ENCODE data around the gene ALDH3A1. TPM values are rescaled to one million over a fixed set of nuclear protein-coding genes. Genes with fewer than 3 reads are reported as not detected.
A peak's percentile ranks its signal among the peaks of the same experiment; 100 is the strongest.

ALDH3A1 gene
- total and polyA plus RNA-seq, 2 experiments from 2014 or later: 0.17 to 0.21 TPM

DNA sequence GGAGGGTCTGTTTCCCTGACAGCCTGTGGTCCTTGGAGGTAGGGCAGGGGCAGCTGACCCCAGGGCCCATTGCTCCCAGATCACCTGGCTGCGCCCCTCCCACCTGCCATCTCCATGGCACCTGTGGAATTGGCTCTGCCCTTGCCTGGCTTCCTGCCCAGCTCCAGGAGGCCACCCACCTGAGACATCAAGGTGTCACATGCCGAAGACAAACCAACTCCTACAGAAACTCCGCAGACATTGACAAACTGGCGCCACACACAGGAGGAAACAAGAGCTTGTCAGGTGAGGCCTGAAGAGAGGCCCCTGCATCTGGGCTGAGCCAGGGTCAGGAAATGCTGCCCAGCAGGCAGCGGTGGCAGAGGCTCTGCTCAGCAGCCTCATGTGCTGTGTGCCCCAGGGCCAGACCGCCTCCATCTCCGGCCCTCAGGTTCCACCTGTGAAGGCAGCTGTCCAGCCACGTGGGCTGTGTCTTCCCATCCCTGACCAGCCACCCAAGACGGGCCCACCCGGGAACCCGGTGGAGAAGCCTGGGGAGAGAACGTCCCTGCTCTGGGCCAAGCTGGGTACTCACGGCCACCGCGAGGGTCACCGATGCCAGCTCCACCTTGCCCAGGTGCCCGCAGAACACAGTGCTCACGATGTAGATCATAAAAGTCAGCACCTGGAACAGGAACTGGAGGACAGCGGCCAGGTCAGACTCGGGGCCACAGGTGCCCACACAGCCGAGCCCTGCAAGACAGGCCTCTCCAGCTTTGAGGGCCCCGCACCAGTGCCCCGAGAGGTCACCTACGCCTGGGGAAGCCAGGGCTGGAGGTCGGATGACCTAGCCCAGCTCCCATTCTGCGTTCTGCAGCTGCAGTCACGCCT, 33.3 kb downstream of the ALDH3A1 start:
- H3K79me2 ChIP-seq (replicated peaks; ENCODE audit: insufficient read depth): no peaks in the 10 kb centered on the region
- TF ChIP-seq EZH2 (IDR thresholded peaks at IDR 0.05; ENCODE audit: low read depth, unreplicated experiment) (no peak), EZH2phosphoT487 (IDR thresholded peaks at IDR 0.05; ENCODE audit: unreplicated experiment) (no peak), POLR2AphosphoS5 (IDR thresholded peaks at IDR 0.05; ENCODE audit: low read depth) (no peak)
- TF ChIP-seq, protein P1, sequence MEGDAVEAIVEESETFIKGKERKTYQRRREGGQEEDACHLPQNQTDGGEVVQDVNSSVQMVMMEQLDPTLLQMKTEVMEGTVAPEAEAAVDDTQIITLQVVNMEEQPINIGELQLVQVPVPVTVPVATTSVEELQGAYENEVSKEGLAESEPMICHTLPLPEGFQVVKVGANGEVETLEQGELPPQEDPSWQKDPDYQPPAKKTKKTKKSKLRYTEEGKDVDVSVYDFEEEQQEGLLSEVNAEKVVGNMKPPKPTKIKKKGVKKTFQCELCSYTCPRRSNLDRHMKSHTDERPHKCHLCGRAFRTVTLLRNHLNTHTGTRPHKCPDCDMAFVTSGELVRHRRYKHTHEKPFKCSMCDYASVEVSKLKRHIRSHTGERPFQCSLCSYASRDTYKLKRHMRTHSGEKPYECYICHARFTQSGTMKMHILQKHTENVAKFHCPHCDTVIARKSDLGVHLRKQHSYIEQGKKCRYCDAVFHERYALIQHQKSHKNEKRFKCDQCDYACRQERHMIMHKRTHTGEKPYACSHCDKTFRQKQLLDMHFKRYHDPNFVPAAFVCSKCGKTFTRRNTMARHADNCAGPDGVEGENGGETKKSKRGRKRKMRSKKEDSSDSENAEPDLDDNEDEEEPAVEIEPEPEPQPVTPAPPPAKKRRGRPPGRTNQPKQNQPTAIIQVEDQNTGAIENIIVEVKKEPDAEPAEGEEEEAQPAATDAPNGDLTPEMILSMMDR (conservative IDR thresholded peaks at IDR 0.05; ENCODE audit: low read depth in 2 of 2): peak in 1 of 2 experiments; percentile 48; a peak in 2 of 4 replicates
- Mint-ChIP-seq H3K27ac (no peak overlapping the region), H3K27me3 (ENCODE audit: insufficient read depth, low read depth, poor library complexity) (peaks cover 5% of the 10 kb centered on the region), H3K9me3 (no peaks in the 10 kb centered on the region; the same call in 2 of the 3 replicates), H3K36me3 (ENCODE audit: low read depth) (no peaks in the 10 kb centered on the region), H3K4me1 (peaks cover 14% of the 10 kb centered on the region), H3K4me3 (no peak overlapping the region; the same call in 2 of the 3 replicates)
- H2AFZ ChIP-seq: no peak overlapping the region
- H3K9me2 ChIP-seq (ENCODE audit: insufficient read depth): no peaks in the 10 kb centered on the region
- H3F3A ChIP-seq (replicated peaks; ENCODE audit: low read depth): no peaks in the 10 kb centered on the region
- ATAC-seq (no peak), DNase-seq (ENCODE audit: low spot score) (no peak)
- H3K36me3 ChIP-seq (ENCODE audit: insufficient read depth): no peaks in the 10 kb centered on the region
- no peaks in the 10 kb centered on the region for H3K27me3 ChIP-seq (ENCODE audit: insufficient read depth)
- 0 out of 2 replicates have a peak, but pooled peaks cover 6% of the 10 kb centered on the region for H3K4me1 ChIP-seq (ENCODE audit: insufficient read depth)
- no peak overlapping the region for H3K4me2 ChIP-seq
- H3K27ac ChIP-seq (ENCODE audit: low read depth): no peak overlapping the region
- H3K4me3 ChIP-seq: no peak overlapping the region
- H4K20me1 ChIP-seq (replicated peaks; ENCODE audit: insufficient read depth): no peaks in the 10 kb centered on the region

- TF ChIP-seq EZH2phosphoT487 (IDR thresholded peaks at IDR 0.05; ENCODE audit: unreplicated experiment) (no peak), NANOG (IDR thresholded peaks at IDR 0.05; ENCODE audit: borderline replicate concordance) (no peak), JUNB (IDR thresholded peaks at IDR 0.05; ENCODE audit: unreplicated experiment) (no peak), ZNF331 (CRISPR knock-in tag; IDR thresholded peaks at IDR 0.05; ENCODE audit: low read depth) (no peak), ZNF114 (CRISPR knock-in tag; IDR thresholded peaks at IDR 0.05) (no peak)
- no peak overlapping the region for H3K27ac Mint-ChIP-seq
- no peak overlapping the region for H3K4me2 ChIP-seq
- H3K79me2 ChIP-seq (replicated peaks; ENCODE audit: insufficient read depth): no peaks in the 10 kb centered on the region
- H4K20me1 ChIP-seq (replicated peaks; ENCODE audit: insufficient read depth): no peaks in the 10 kb centered on the region
- H3K9me3 Mint-ChIP-seq: no peaks in the 10 kb centered on the region
- H3K36me3 Mint-ChIP-seq (ENCODE audit: low read depth): no peaks in the 10 kb centered on the region
- 0 out of 2 replicates have a peak overlapping the region, but pooled peaks have one; percentile 63 for H2AFZ ChIP-seq
- H3K27me3 ChIP-seq (ENCODE audit: insufficient read depth): no peaks in the 10 kb centered on the region
- H3K36me3 ChIP-seq (ENCODE audit: insufficient read depth): no peaks in the 10 kb centered on the region
- peaks cover 5% of the 10 kb centered on the region for H3K27me3 Mint-ChIP-seq (ENCODE audit: insufficient read depth, low read depth, poor library complexity)
- no peak overlapping the region for H3K4me3 ChIP-seq
- H3K4me1 ChIP-seq (ENCODE audit: insufficient read depth): 0 out of 2 replicates have a peak, but pooled peaks cover 6% of the 10 kb centered on the region
- no peak overlapping the region for H3K4me3 Mint-ChIP-seq
- no peaks in the 10 kb centered on the region for H3F3A ChIP-seq (replicated peaks; ENCODE audit: low read depth)
- no peak overlapping the region for H3K27ac ChIP-seq (ENCODE audit: low read depth)
- H3K9me2 ChIP-seq (ENCODE audit: insufficient read depth): no peaks in the 10 kb centered on the region
- peak; percentile 24 for ATAC-seq
- H3K4me1 Mint-ChIP-seq: peaks cover 14% of the 10 kb centered on the region
- peak; percentile 47 for DNase-seq (ENCODE audit: low spot score)
Measured at GRCh38 chr17:19713901-19714361, 34.2 kb downstream of the ALDH3A1 start.
